ENCODE results near the gene C15orf40.

C15orf40 gene

DNA sequence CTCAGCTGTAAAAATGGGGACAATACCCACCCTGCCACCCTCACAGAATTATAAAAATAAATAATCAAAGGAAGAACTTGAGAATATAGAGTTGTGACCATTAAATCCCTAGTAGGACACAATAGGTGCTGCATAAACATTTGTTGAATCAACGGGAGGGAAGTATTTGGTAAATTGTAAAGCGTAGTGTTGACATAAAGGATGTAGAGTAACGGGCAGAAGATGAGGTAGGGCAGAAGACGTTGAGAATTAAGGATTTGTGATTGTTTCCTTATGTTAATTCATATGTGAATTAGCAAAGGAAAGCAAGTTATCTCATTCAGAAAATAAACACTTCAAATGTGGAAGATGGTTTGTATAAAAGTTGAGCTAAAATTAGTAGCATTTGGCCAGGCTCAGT is 18.3 kb downstream of the C15orf40 start:
- DNase-seq = no peak

DNA sequence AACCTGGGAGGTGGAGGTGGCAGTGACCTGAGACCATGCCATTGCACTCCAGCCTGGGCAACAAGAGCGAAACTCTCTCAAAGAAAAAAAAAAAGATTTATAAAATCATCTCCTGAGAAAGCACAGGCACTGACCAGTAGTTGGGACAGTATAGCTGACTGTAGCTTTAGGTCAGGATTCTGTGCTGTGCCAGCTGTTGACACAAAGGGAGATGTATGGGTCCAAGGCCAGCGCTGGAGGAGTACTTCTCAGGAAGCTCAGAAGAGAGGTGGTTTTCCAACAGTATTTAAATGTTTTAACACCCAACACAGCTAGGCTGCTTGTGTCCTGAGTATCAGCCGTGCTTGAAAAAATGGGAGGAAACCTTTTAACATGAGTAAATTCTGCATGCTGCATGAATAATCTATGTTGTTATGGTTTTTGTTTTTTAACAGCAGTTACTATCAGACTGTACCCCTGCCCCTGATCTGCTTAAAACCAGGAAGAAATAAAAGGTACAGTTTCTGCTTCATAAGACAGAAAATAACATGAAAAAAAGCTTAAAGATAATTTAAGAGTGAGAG is 18.9 kb downstream of the C15orf40 start:
- no peak for DNase-seq

- DNase-seq = no peak
Observed at GRCh38 chr15:82986442-82986780, 25.0 kb downstream of the C15orf40 start.

DNA sequence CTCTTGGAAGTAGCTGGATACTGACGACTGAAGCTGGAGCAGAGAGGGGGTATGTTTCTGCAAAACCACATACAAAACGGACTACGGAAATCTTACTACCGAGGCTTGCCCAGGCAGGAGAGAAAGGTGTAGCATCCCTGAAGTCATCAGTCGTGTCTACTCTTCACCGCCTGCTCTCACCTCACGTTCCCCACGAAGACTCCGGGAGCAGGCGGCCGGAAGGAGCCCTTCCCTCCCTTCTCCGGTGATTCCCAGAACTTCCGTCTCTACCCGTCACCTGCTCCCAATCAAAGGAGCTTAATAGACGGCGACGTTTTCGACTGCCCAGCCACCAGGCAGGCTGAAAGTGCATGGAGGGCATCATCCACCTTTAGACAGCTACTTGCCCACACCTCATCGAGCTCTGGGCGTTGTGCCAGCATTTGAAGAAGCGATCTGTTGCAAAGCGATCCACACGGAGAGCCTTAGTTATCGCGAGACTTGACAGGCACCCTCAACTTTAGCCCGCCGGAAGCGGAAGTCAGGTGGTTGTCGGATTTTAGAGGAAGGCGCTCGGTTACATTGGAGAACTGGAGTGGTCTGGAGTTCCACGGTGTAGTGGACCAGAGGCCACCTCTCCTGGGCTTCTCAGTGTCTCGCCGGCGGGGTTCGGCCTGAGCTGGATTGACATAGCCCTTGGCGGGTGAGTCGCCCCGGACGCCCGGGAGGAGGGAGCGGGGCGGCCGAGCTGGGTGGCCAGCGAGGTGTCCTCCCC is 25.6 kb downstream of the C15orf40 start, which contains the start of gene RAMAC:
Gene RAMAC, plus strand, starts transcription at position 523 of the 754 bp plus-strand sequence. CDS start 2,809 bp downstream, outside the sequence.
- peak; percentile 43 to 97 (median 90) for DNase-seq

DNA sequence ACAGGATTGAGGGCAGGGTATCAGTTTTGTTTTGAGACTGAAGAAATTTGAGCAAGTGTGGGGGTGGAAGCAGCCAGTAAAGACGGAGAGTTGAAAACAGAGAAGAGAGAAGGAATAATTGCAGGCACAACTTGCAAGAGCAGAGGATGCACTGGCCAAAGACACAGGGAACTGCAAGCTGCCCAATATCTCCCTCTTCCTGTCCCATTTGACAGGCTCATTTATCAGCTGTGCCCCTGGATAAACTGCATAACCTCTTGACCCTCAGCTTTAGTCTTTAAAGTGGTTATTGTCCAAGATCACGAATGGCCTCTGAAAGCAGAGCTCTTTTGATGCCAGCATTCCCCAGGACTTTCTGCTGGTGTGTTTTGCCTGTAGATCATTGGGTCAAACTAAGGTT is 30.5 kb downstream of the C15orf40 start:
- no peak for DNase-seq

- no peak for DNase-seq
Observed at GRCh38 chr15:82979726-82980125, 31.7 kb downstream of the C15orf40 start.

- no peak for DNase-seq
Observed at GRCh38 chr15:82978438-82978837, 33.0 kb downstream of the C15orf40 start.

- DNase-seq = no peak
Observed at GRCh38 chr15:82977076-82977475, 34.4 kb downstream of the C15orf40 start.

DNA sequence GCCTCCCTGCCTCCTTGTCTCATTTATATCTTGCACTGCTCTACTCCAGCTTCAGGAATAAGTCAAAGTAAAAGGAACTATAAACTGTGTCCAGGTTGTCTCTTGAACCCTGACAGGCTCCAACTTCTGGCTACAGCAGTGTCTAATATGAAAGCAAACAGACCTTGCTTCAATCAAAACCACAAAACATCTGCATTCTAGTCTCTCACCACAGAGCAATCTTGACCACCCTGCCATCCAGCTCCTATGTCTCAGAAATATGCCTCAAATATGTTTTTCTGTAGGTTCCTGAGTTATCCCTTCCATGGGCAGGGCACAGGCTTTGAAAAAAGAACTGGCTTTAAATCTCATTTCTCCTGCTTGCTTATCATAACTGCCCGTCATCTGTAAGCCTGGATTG is 38.4 kb downstream of the C15orf40 start:
- DNase-seq = no peak

DNA sequence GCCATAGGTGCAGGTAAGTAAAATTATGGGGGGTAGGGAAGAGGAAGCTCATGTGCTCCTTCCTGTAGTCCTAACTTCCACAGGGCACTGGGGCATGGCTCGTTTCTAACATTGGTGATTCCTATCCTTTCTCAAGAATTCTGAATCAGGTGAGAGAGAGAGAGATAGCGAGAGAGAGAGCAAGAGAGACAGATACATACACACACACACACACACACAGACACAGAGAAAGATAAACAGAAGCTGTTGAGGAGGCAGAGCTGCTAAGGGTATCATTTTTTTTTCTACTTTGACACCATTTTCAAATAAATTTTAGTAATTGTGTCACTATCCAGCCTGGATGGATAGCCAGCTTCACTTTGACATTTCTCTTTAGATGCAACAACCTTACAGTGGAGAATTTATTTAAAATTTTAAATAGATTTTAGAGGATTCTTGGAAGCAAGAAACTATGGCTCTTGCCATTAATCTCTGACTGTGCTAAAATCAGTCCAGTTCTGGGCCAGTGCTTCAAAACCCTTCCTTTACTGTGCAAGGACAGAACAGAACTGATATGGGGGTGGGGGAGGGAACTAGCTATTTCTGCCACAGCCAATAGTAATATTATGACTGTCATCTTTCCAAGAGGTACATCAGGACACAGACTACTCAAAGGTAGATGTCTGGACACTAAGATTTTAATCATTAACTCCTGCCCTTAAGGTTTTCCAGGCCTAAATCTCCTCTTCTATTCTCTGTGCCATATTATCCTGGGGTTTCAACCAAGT is 40.0 kb downstream of the C15orf40 start:
- no peak for DNase-seq

GRCh38 chr15:82970696-82971095 is 40.7 kb downstream of the C15orf40 start:
- DNase-seq = no peak

DNA sequence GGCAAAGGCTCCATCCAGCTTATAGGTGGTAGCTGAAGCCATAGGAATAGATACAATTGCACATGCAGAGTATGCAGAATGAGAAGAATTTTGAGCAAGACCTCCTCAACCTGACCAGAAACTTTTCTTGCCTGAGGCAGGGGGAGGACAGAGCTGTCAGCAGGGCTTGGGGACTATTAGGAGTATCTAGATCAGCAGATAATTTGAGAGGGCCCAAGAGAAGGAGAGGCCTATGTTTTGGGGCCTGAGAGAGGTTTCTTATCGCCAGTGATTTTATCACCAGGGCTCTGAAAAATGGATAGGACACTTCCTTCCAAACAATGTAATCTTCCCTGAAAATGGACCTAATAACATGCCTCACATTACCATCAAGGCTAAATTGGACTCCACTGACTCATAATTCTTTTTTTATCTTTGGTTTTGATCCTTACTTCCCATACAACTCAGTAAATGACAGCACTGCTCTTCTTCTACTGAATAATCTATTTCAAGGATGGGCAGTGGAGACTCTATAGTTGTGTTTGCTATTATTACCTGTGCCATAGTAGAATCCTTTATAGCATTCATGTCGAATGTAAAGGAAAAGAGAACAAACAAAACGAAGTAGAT is 41.3 kb downstream of the C15orf40 start:
- no peak for DNase-seq

GRCh38 chr15:82969353-82969752 is 42.1 kb downstream of the C15orf40 start:
- DNase-seq = no peak

- no peak for DNase-seq
Observed at GRCh38 chr15:82968066-82968465, 43.4 kb downstream of the C15orf40 start.

GRCh38 chr15:82966671-82967071 is 44.8 kb downstream of the C15orf40 start:
- DNase-seq = no peak

- no peak for DNase-seq
Observed at GRCh38 chr15:82964890-82965289, 46.5 kb downstream of the C15orf40 start.

DNA sequence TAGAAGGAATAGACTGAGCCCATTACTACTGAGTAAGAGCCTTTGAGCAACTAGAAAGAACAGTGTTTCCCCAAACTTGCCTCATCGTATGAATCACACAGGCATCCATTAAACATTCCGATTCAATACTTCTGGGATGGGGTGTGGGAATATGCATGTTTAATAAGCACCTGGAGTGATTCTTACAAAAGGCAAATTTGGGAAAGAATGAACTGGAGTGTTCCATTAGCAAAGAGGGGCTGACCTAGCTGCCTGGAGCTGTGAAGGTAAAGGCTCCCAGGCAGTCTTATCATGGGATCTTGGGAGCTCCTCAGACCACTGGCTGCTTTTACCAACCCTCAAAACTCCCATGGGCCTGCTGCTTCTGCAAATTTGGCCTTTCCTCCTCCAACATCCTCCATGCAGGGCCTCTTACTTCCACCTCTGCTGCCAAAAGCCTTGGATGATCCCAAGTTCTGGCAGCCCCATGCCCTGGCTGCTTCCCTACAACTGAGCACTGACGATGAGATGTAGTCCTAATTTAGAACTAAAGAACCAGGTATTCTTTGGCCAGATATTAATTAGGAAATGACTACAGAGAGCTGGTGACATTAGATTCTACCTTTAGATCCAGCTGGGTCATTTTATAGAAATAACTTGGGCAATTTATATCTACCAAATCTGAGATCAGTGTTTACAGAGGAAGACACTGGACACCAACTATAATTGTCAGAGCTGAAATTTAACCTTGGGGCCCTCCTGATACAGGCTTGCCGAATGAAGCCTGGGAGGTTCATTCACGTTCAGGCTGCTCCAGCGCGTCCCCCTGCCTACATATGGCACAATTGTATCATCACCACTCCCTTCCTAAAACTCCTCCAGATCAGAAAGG is 47.7 kb downstream of the C15orf40 start:
- DNase-seq = peak in 1 of 14 donors; percentile 9

GRCh38 chr15:82960766-82961165 is 50.7 kb downstream of the C15orf40 start:
- no peak for DNase-seq

DNA sequence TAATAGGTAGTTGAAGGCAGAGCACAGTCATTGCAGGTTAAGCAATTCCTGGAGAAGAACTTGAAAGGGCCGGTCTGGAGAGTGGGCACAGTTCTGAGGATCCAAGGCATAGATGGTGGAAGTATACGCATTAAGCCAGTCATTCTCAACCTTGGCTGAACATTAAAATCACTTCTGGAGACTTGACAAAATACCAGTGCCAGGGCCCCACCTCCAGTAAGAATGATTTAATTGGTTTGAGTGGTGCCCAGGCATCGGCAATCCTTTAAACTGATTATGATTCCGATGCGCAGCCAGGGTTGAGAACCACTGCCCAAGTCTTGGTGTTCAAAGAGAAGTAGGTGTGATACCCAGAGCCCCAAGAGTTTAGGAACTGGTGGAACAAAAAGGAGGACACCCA is 52.0 kb downstream of the C15orf40 start:
- no peak for DNase-seq

DNA sequence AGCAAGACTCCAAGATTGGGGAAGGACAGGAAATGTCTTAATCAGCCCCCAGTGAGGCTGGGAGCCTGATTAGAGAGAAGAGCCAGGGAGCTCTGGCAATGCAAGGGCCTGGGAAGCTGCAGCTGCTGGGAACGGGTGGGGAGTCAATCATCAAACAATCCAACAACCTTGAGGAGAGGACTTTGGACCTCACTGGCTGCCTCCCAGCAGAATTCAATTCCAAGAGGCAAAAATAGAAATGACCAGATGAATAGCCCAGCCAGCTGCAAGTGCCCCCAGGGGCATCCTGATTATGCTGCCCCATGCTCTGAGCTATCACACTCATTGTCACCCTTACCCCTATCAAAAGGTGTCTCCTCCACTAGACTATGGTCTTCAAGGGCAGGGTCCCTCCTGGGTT is 52.8 kb downstream of the C15orf40 start:
- DNase-seq = no peak

DNA sequence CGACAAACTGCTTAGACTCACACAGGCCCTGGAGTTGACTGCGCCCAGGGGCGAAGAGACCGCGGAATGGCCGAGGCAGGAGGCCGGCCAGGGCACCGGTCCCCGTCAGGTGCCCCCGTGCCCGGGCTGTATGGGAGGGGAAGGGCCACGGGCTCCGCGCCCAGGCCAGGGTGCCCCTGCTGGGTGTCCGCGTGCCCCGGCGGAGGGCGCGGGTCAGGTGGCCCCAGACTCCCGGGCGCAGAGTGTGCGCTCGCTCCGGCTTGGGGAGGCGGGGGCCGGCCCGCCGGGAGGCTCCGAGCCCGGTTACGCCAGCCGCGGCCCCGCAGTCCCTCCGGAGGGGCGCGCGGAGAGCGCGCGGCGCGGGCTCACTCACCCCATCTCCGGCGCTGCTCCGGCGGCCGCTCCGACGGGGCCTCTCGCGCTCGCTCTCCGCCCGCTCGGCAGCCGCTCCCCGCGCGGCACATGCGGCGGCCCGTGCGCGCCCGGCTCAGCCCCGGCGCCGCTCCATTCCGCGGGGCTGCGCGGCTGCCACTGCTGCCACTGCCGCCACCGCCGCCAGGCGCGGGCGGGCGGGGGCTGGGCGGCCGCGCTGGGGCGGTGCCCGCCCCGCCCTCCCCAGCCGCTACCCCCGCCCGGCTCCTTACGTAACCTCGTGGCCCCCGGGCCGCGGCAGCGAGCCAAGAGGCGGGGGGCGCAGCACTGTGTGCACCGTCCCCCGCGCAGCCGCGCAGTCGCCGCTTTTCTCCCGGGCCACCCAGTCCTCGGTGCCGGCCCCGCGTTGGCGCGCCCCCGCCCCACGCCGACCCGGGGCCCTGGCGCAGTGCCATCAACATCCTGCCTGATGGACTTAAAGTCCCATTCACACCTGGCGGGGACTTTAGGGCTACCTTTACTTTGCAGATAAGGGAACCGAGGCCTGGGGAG is 59.0 kb downstream of the C15orf40 start, which contains the start of gene HOMER2:
Gene HOMER2, minus strand, starts transcription at position 563 of the 924 bp plus-strand sequence. Its CDS starts 185 bp downstream, at position 378.
- DNase-seq = peak in 4 of 14 donors; percentile 20 to 57 (median 32)

Measured in C1 segment of cervical spinal cord (tissue), 14 donors.